HEK293 (cell line): ENCODE results near the gene ITGA5.

ENCODE experiments used
- CTCF ChIP-seq: fragments of 450-650 bp; formaldehyde crosslinking; IDR thresholded peaks from 2 replicates; pipeline ENCODE4 v1.5.1; 2016; ENCODE audit warnings: missing biosample characterization, missing genetic modification characterization
- KLF16 ChIP-seq: fragments of 450-650 bp; formaldehyde crosslinking; IDR thresholded peaks from 2 replicates; pipeline ENCODE4 v1.5.1; 2017; ENCODE audit warnings: missing biosample characterization, missing genetic modification characterization
- KLF9 ChIP-seq: fragments of 450-650 bp; formaldehyde crosslinking; IDR thresholded peaks from 2 replicates; pipeline ENCODE4 v1.5.1; 2016; ENCODE audit warnings: missing biosample characterization, missing genetic modification characterization, low read depth
- ZBTB20 ChIP-seq: fragments of 450-650 bp; formaldehyde crosslinking; IDR thresholded peaks from 2 replicates; pipeline ENCODE4 v1.5.1; 2016; ENCODE audit warnings: missing biosample characterization, missing genetic modification characterization
- ZNF292 ChIP-seq: fragments of 450-650 bp; formaldehyde crosslinking; IDR thresholded peaks from 2 replicates; pipeline ENCODE4 v1.5.1; 2016; ENCODE audit warnings: low read depth, missing biosample characterization, missing genetic modification characterization, borderline replicate concordance
- ZNF549 ChIP-seq: fragments of 450-650 bp; IDR thresholded peaks from 2 replicates; pipeline ENCODE4 v1.5.1; 2018; ENCODE audit warnings: missing biosample characterization, missing genetic modification characterization, mild to moderate bottlenecking, inconsistent platforms, moderate library complexity
- ZNF571 ChIP-seq: fragments of 450-650 bp; formaldehyde crosslinking; IDR thresholded peaks from 2 replicates; pipeline ENCODE4 v1.5.0; 2017; ENCODE audit warnings: missing biosample characterization, missing genetic modification characterization
- TF ChIP-seq, protein P1 (sequence below): fragments of 450-650 bp; formaldehyde crosslinking; IDR thresholded peaks from 2 replicates; pipeline ENCODE4 v1.5.1; 2016; ENCODE audit warnings: missing biosample characterization, missing genetic modification characterization

GRCh38 chr12:54430471-54431069 lies 11.5 kb upstream of the ITGA5 start:
- TF ChIP-seq CTCF = no peak
- TF ChIP-seq KLF16 (tag by site-specific recombination) = no peak
- no peak for TF ChIP-seq KLF9 (tag by site-specific recombination)
- TF ChIP-seq ZNF571 (tag by site-specific recombination) = no peak
- TF ChIP-seq, protein P1, sequence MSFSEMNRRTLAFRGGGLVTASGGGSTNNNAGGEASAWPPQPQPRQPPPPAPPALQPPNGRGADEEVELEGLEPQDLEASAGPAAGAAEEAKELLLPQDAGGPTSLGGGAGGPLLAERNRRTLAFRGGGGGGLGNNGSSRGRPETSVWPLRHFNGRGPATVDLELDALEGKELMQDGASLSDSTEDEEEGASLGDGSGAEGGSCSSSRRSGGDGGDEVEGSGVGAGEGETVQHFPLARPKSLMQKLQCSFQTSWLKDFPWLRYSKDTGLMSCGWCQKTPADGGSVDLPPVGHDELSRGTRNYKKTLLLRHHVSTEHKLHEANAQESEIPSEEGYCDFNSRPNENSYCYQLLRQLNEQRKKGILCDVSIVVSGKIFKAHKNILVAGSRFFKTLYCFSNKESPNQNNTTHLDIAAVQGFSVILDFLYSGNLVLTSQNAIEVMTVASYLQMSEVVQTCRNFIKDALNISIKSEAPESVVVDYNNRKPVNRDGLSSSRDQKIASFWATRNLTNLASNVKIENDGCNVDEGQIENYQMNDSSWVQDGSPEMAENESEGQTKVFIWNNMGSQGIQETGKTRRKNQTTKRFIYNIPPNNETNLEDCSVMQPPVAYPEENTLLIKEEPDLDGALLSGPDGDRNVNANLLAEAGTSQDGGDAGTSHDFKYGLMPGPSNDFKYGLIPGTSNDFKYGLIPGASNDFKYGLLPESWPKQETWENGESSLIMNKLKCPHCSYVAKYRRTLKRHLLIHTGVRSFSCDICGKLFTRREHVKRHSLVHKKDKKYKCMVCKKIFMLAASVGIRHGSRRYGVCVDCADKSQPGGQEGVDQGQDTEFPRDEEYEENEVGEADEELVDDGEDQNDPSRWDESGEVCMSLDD (tag by site-specific recombination) = no peak
- no peak for TF ChIP-seq ZBTB20 (tag by site-specific recombination)
- TF ChIP-seq ZNF292 = no peak
- no peak for TF ChIP-seq ZNF549 (tag by site-specific recombination)
